ENCODE measurements around the gene ZNF543.
"Not testable (repeated sequence)": the region's sequence is repeated elsewhere in the genome, so short reads cannot be mapped to it uniquely, and the experiment has no call there.

Gene ZNF543

GRCh38 chr19:57321116-57321515 lies 844 bp downstream of the ZNF543 start:
- DNase-seq (ENCODE audit: low spot score) = no peak

- no peak for DNase-seq (ENCODE audit: low spot score)
Measured at GRCh38 chr19:57321751-57322150, 1.5 kb downstream of the ZNF543 start.

GRCh38 chr19:57324992-57325391 lies 4.7 kb downstream of the ZNF543 start:
- DNase-seq (ENCODE audit: low spot score) = no peak

DNA sequence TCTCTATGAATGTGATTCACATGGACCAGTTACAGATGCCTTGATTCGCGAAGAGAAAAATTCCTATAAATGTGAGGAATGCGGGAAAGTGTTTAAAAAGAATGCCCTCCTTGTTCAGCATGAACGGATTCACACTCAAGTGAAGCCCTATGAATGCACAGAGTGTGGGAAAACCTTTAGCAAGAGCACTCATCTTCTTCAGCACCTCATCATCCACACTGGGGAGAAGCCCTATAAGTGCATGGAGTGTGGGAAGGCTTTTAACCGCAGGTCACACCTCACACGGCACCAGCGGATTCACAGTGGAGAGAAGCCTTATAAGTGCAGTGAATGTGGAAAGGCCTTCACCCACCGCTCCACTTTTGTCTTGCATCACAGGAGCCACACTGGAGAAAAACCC lies 7.7 kb downstream of the ZNF543 start:
- DNase-seq (ENCODE audit: low spot score) = no peak

DNA sequence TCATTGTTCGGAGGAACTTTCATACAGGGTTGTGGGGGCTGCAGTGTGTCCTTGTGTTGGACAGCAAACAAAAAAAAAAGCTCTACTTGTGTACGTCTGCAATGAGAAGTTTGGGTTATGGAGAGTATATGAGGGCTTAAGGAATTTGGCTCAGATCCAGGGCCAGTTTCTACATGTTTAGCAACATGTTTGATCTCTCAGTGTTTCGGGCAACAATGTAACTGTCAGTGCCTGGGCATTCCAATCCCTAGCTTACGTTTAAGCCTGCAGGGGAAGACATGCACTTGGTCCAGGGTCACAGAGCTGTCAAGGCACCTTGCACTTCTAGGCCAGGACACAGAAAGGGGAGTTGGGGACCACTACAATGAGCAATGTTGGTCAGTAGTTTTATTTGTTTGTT lies 13.9 kb downstream of the ZNF543 start:
- DNase-seq (ENCODE audit: low spot score) = no peak

DNA sequence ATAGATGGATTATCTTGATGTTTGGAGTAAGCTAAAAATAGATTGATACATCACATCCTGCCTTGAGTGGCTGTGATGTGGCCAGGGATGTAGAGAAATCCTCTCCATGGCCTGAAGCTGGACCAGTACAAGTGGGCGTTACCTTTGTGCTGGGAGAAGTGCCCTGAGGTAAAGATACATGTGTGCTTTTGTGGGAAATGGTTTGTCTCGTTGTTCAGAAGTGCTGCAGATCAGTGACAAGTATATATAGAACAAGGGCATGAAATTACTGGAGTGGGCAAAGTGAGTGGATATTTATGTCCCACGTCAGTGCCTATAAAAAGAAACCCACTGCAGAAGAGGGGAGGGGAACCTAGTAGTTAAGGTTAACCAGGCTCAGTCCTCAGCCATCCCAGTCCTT lies 18.6 kb downstream of the ZNF543 start:
- no peak for DNase-seq (ENCODE audit: low spot score)

- no peak for DNase-seq (ENCODE audit: low spot score)
Measured at GRCh38 chr19:57342582-57342981, 22.3 kb downstream of the ZNF543 start.

GRCh38 chr19:57348136-57348535 lies 27.9 kb downstream of the ZNF543 start:
- DNase-seq (ENCODE audit: low spot score) = no peak

DNA sequence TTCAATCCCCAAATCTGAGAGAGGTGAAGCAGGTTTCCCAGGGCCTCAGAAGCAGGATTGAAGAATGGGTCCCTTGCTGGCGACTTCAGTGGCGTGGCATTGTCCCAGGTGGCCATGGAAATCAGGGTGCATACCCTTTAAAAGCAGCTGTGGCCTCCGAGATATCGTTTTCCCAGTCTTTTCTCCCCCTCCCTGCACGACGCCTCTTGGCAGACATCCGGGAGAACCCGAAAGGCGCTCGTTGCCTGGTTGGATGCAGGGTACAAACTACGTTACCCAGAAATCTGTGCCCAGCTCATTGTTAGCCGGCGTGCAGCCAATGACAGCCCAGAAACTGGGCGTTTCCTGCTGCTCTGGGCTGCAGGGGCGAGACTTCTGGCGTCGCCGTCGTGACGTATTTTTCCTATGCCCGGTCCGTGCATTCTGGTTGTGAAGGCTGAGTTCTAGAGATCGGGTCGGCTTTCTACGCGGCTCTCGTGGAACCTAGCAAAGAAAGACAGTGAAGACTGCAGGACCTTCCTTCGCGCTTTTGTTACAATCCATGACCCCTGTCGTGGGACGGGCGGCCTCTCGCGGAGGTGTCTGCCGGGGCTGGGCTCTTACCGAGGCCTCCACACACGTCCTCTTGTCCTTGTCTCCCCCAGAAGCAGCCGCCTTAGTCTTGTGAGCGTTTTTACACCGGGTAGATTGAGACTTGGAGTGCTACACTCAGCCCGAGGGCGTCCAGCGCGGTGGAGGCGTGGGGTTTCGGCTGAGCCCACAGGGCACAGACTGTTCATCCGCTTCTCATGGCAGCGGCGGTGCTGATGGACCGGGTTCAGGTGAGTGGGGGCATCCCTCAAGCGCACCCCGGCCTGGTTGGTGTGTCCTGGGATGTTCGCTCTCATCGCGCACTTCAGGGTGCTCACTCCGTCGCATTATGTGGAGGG lies 30.9 kb downstream of the ZNF543 start, which contains the start of gene ZNF304:
Gene ZNF304, plus strand, starts transcription at position 395 of the 929 bp plus-strand sequence. Its CDS starts 394 bp downstream, at position 789.
- peak; percentile 94 for DNase-seq (ENCODE audit: low spot score)

GRCh38 chr19:57351867-57352266 lies 31.6 kb downstream of the ZNF543 start:
- no peak for DNase-seq (ENCODE audit: low spot score)

DNA sequence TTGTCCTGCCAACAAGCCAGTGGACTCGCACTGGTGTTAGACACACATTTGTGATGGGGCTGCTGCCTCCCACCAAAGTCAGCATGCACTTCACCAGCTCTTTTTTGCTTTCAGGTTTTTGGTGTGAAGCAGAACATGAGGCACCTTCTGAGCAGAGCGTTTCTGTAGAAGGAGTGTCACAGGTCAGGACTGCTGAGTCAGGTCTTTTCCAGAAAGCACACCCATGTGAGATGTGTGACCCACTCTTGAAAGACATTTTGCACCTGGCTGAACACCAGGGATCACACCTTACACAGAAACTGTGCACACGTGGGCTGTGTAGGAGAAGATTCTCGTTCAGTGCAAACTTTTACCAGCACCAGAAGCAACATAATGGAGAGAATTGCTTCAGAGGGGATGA lies 35.6 kb downstream of the ZNF543 start:
- no peak for DNase-seq (ENCODE audit: low spot score)

GRCh38 chr19:57357406-57357805 lies 37.1 kb downstream of the ZNF543 start:
- DNase-seq (ENCODE audit: low spot score) = no peak

DNA sequence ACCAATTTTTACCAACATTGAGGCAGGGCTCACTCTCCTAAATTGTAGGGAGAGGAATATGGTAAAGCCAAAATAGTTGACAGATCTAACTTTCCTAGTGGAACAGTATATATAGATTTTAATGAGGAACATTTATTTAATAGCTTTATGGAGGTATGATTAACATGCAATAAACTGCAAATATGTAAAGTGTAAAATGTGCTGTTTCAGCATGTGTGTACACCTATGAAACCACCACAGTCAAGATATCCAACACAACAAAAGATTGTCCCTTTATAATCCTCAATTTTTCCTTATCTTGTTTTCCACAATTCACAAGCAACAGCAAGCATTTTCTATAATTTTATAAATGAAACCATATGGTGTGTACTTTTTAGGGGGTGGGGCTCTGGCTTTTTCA lies 39.0 kb downstream of the ZNF543 start:
- no peak for DNase-seq (ENCODE audit: low spot score)

GRCh38 chr19:57362419-57362818 lies 42.1 kb downstream of the ZNF543 start:
- no peak for DNase-seq (ENCODE audit: low spot score)

DNA sequence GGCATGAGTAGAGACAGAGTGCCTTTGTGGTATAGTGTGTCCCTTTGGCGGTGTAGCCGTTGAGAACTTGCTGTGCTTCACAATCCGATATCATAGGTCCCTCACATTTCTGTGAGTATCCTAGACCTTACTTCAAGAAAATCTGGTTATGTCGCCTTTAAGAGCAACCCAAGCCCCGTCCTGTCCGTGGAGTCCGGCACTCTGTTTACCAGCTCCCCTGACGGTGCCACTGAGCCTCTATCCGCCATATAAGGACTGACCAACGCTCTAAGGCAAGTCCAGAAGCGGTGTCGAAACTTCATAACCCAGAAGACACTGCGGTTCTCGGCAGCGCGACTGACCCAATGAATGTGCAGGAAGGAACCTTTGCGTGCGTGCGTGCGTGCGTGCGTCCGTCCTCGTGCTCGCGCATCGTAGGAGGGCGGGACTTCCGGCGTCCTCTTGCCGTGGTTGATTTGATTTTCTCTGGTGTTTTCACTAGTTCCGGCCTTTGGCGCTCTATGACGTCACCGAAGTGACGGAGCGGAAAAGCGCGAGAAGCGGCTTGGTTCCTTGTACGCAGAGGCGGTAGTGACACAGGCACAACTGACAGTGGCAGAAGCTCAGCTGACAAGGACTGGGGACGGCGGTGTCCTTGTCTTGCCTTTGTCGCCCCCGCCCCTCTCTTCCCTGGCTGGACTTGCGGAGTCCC lies 42.9 kb downstream of the ZNF543 start, which contains the start of the genes TRAPPC2B and ZNF547:
Gene TRAPPC2B, plus strand, starts transcription at position 555 of the 691 bp plus-strand sequence. CDS start 1,283 bp downstream, outside the sequence.
Gene ZNF547, plus strand, starts transcription at position 555 of the 691 bp plus-strand sequence. CDS start 5,005 bp downstream, outside the sequence.
- peak; percentile 100 for DNase-seq (ENCODE audit: low spot score)

- DNase-seq (ENCODE audit: low spot score) = no peak
Measured at GRCh38 chr19:57363688-57364181, 43.5 kb downstream of the ZNF543 start.

GRCh38 chr19:57366776-57367175 lies 46.5 kb downstream of the ZNF543 start:
- DNase-seq (ENCODE audit: low spot score) = no peak

GRCh38 chr19:57374179-57374578 lies 53.9 kb downstream of the ZNF543 start:
- DNase-seq (ENCODE audit: low spot score) = no peak

DNA sequence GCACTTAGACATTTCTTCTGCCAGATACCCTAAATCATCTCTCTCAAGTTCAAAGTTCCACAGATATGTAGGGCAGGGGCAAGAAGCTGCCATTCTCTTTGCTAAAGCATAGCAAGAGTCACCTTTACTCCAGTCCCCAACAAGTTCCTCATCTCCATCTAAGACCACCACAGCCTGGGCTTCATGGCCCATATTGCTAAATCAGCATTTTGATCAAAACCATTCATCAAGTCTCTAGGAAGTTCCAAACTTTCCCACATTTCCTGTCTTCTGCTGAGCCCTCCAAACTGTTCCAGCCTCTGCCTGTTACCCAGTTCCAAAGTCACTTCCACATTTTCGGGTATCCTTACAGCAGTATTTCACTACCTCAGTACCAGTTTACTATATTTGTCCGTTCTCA lies 54.4 kb downstream of the ZNF543 start:
- DNase-seq (ENCODE audit: low spot score) = not testable (repeated sequence)

DNA sequence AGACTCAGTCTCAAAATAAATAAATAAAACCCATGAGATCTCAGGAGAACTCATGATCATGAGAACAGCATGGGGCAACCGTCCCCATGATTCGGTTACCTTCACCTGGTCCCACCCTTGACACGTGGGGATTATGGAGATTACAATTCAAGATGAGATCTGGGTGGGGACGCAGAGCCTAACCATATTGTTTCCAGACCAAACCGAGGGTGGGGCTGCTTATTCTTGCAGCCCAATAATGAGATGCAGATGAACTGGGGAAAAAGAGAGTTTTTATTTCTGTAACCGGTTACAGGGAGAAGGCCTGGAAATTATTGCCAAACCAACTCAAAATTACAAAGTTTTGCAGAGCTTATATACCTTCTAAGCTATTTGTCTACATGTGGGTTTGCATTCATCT lies 55.9 kb downstream of the ZNF543 start:
- no peak for DNase-seq (ENCODE audit: low spot score)

- DNase-seq (ENCODE audit: low spot score) = no peak
Measured at GRCh38 chr19:57377498-57378146, 57.4 kb downstream of the ZNF543 start.

Data from left forelimb (tissue), 1 donor.